OCI-LY3 (cell line): ENCODE data around the gene CYB5R3.

Source experiments
- EZH2phosphoT487 ChIP-seq: fragments of 200-600 bp; shearing (Covaris generic); IDR thresholded peaks from 2 replicates; pipeline ENCODE4 v1.6.1; 2018; ENCODE audit warnings: antibody characterized with exemption, mixed run types, low read depth
- TF ChIP-seq, protein P1 (sequence below): fragments of 200-600, 300-600 bp; sonication (generic); IDR thresholded peaks from 2 replicates; pipeline ENCODE4 v1.5.1; 2014; ENCODE audit warnings: antibody characterized with exemption, low read length, low read depth

DNA sequence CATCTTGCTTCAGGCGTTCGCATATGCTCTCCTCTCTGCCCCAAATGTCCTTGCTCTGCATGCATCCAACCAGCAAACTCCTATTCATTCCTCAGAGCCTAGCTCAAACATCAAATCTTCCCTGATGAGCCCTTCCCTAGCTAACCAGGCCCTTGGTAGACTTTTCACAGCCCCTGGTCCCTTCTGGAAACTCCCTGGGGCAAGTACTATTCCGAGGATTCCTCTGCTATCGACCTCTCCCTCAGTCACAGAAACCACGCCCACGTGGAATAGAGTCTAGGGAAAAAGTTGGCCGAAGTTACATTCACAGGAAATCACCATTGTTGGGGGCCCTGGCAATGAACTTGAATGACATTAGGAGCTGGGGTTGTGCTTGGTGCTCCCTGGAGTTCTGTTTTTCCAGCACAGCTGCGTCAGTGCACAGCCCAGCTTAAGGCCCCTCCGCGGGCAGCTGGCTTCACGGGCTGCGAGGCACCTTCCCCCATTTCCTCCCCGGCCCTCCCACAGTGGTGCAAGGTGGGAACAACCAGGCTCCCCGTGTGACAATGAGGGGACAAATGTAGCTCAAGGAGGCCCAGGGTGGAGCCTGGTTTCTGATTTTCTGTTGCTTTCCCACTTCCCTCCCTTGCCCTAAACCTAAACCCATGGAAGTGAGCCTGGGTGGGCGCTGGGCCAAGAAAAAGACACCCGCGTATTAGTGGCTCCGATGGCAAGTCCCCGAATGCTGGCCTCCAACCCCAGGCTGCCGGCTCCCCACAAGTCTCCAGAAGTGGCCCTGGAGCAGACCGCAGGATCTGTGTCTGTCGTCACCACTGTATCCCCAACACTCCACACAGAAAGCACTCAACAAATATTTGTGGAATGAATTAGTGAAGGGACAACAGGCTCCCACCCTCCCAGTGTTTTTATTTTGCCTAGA, 4.5 kb downstream of the CYB5R3 start:
- TF ChIP-seq, protein P1, sequence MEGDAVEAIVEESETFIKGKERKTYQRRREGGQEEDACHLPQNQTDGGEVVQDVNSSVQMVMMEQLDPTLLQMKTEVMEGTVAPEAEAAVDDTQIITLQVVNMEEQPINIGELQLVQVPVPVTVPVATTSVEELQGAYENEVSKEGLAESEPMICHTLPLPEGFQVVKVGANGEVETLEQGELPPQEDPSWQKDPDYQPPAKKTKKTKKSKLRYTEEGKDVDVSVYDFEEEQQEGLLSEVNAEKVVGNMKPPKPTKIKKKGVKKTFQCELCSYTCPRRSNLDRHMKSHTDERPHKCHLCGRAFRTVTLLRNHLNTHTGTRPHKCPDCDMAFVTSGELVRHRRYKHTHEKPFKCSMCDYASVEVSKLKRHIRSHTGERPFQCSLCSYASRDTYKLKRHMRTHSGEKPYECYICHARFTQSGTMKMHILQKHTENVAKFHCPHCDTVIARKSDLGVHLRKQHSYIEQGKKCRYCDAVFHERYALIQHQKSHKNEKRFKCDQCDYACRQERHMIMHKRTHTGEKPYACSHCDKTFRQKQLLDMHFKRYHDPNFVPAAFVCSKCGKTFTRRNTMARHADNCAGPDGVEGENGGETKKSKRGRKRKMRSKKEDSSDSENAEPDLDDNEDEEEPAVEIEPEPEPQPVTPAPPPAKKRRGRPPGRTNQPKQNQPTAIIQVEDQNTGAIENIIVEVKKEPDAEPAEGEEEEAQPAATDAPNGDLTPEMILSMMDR = no peak
- no peak for TF ChIP-seq EZH2phosphoT487
